ENCODE measurements around the gene DBET.
"Not testable (repeated sequence)": the region's sequence is repeated elsewhere in the genome, so short reads cannot be mapped to it uniquely, and the experiment has no call there.

Gene DBET

GRCh38 chr4:190018201-190018920 lies 45.9 kb upstream of the DBET start:
- Histone ChIP-seq H3K27me3 (replicated peaks) (peaks cover 48% of the 10 kb centered on the region), H3K36me3 (replicated peaks) (no peaks in the 10 kb centered on the region), H3K27ac (no peak overlapping the region), H3K4me3 (ENCODE audit: low read depth, low read length) (no peak overlapping the region)
- TF ChIP-seq, protein P1, sequence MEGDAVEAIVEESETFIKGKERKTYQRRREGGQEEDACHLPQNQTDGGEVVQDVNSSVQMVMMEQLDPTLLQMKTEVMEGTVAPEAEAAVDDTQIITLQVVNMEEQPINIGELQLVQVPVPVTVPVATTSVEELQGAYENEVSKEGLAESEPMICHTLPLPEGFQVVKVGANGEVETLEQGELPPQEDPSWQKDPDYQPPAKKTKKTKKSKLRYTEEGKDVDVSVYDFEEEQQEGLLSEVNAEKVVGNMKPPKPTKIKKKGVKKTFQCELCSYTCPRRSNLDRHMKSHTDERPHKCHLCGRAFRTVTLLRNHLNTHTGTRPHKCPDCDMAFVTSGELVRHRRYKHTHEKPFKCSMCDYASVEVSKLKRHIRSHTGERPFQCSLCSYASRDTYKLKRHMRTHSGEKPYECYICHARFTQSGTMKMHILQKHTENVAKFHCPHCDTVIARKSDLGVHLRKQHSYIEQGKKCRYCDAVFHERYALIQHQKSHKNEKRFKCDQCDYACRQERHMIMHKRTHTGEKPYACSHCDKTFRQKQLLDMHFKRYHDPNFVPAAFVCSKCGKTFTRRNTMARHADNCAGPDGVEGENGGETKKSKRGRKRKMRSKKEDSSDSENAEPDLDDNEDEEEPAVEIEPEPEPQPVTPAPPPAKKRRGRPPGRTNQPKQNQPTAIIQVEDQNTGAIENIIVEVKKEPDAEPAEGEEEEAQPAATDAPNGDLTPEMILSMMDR (IDR thresholded peaks at IDR 0.05; ENCODE audit: low read depth, low read length, missing control alignments) = no peak
- in situ Hi-C loops (cut with HindIII; ENCODE audit: low pct_ligation_motif_present, low sequenced_read_pairs) = no loop called here
- DNase-seq = no peak

DNA sequence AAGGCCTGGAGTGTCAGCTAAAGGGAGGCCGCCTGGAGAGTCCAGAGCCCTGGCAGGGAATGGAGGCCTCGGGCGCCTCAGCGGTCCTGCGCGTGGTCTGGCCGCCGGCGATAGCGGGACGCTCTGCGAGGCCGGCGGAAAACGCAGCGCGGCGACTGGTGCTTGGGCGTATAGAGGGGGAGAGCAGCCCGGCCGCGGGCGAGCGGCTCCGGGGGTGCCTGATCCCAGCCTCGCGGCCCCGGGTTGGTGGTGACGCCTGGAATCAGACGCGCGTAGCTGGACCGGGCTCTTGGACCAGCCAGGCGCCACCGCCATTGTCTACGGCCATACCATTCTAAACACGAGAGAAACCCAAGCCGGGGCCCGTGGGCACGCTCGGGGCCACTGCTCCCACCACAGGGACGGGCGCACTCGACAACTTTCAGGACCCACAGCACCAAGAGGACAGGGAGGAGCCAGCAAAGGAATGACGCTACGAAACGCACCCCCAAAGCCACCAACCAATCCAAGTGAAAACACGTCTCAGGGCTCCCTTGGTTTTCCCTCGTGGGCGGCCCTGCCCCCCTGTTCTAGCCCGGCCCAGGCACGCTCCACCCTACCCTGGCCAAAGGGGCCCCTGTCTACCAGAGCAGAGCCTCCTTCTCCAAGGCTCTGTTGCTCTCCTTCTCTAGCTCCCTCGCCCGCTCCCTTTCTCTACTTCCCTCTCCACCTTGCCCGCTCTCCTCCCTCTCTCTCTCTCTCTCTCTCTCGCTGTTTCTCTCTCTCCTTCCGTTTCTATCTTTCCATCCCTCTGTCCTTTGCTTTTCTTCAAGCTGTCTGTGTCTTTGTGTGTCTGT lies 45.1 kb upstream of the DBET start:
- H3K27me3 ChIP-seq (replicated peaks) = peaks cover 48% of the 10 kb centered on the region
- TF ChIP-seq, protein P1 (IDR thresholded peaks at IDR 0.05; ENCODE audit: low read depth, low read length, missing control alignments) = no peak
- DNase-seq = no peak

DNA sequence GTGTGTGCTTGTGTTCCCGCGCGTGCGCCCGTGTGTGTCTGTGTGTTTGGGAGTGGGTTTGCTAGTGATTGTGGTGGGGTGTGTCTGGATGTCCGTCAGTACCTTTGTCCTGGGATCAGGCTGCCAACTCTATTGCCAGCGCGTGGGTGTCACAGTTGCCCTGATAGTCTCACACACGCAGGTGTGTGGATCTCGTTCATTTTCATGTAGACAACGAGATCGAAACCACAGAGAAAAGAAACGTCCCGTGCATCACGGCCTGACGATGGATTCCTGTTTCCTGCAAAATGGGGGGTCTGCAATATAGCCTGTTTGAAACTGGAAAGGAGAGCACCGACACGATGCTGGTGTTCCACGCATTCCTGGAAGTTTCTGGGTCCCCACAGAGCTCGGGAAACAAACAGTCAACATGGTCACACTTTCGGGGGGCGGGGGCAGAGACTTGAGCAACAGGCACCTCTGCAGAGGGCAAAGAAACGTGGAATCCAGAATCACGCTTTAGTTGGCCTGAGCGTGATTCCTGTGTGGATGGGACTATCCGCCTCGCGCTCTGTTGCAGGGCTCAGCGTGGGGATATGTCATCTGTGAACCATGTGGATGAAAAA lies 44.3 kb upstream of the DBET start:
- peaks cover 44% of the 10 kb centered on the region for H3K27me3 ChIP-seq (replicated peaks)
- in situ Hi-C loops (cut with HindIII; ENCODE audit: low pct_ligation_motif_present, low sequenced_read_pairs); DNase-seq: not testable (repeated sequence)

More for the DNA sequence above, 45.1 kb upstream of the DBET start:
- Histone ChIP-seq H3K36me3 (replicated peaks) (no peaks in the 10 kb centered on the region), H3K4me3 (ENCODE audit: low read depth, low read length) (no peak overlapping the region), H3K27ac (no peak overlapping the region)
- in situ Hi-C loops (cut with HindIII; ENCODE audit: low pct_ligation_motif_present, low sequenced_read_pairs) = no loop called here

DNA sequence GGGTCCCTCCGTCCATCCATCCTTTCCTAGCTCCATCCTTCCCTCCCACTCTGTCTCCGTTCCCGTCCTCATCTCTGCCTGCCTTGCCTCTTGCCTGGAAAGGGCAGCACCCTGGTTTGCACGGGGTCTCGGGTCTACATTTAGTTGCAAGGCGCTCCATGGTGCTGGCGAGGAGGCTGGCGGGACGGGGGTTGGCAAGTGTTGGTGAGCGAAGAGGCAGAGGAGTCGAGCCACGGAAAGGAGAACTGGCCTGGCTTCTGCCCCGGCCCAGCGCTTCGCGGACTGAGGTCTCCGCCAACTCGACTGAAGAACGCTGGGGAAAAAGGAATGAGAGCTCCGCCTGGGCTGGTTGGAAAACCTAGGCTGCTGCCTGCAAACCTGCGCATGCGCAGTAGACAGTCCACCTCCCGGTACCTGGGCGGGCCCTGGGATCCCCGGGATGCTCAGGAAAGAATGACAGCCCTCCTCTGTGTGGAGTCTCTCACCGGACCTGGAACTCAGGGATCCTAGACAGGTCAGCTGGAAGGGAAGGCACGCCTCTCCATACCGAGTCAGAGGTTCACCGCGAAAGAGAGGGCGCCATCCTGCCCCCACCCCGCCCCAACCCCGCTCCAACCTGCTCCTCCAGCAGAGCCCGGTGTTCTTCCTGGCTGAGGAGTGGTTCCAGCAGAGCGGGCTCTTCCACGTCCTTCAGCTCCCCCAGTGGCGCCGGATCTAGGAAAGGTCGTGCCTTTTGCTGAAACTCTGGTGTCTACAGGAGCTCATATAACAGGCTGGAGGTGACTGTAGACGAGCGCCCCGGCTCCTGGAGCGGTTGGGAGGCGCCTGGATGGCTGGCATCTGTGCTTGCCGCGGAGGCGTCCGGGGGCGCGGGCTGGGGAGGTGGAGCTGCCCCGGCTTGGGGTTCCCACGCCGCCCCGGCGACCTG lies 43.2 kb upstream of the DBET start:
- DNase-seq = no peak
- Histone ChIP-seq H3K27me3 (replicated peaks) (peaks cover 35% of the 10 kb centered on the region), H3K4me3 (ENCODE audit: low read depth, low read length) (no peak overlapping the region), H3K36me3 (replicated peaks) (no peaks in the 10 kb centered on the region), H3K27ac (no peak overlapping the region)
- TF ChIP-seq, protein P1 (IDR thresholded peaks at IDR 0.05; ENCODE audit: low read depth, low read length, missing control alignments) = no peak
- in situ Hi-C loops (cut with HindIII; ENCODE audit: low pct_ligation_motif_present, low sequenced_read_pairs) = no loop called here

More for the DNA sequence above, 44.3 kb upstream of the DBET start:
- not testable (repeated sequence) for H3K27ac ChIP-seq; H3K36me3 ChIP-seq (replicated peaks); H3K4me3 ChIP-seq (ENCODE audit: low read depth, low read length)

DNA sequence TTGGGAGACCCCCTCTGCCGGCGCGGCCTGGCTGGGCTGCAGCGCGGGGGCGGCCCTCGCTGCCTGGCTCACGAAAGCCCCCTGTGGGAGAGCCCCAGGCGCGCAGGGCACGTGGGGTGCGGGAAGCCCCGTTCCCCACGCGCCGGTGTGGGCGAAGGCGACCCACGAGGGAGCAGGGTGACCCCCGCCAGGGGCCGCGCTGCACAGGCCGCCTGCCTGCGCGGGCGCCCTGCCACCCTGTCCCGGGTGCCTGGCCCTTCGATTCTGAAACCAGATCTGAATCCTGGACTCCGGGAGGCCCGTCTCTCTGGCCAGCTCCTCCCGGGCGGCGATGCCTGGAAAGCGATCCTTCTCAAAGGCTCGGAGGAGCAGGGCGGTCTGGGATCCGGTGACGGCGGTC lies 42.3 kb upstream of the DBET start:
- in situ Hi-C loops (cut with HindIII; ENCODE audit: low pct_ligation_motif_present, low sequenced_read_pairs) = not testable (repeated sequence)

GRCh38 chr4:190022614-190023281 lies 41.6 kb upstream of the DBET start:
- H3K36me3 ChIP-seq (replicated peaks); DNase-seq; H3K27ac ChIP-seq; H3K4me3 ChIP-seq (ENCODE audit: low read depth, low read length); in situ Hi-C loops (cut with HindIII; ENCODE audit: low pct_ligation_motif_present, low sequenced_read_pairs): not testable (repeated sequence)
- H3K27me3 ChIP-seq (replicated peaks) = peaks cover 21% of the 10 kb centered on the region

More for the DNA sequence above, 42.3 kb upstream of the DBET start:
- not testable (repeated sequence) for H3K36me3 ChIP-seq (replicated peaks); DNase-seq; H3K27ac ChIP-seq; H3K4me3 ChIP-seq (ENCODE audit: low read depth, low read length)
- H3K27me3 ChIP-seq (replicated peaks) = peaks cover 29% of the 10 kb centered on the region

DNA sequence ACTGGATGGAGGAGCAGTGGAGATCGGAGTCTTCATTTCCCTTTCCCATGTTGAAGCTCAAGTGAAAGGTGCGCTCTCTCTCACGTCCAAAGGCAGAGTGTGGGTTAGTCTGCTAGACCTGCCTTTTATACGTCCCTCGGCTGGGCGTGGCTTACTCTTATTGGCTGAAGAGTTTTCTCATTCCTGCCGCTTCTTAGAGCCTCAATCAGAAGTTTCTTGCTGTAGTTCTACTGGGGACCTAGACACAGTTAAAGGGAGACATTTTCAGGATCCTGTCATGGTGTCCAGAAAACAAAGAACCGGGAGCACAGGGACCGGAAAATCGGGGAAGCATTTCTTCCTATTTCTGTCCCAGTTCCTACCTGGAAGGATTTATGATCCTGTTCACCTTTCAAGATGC lies 37.1 kb upstream of the DBET start, which contains the start of gene FRG2:
Gene FRG2 (minus strand): TSS at position 101 of the 400 bp plus-strand sequence. CDS start 52 bp downstream, at position 49.
- H3K36me3 ChIP-seq (replicated peaks); H3K4me3 ChIP-seq (ENCODE audit: low read depth, low read length); in situ Hi-C loops (cut with HindIII; ENCODE audit: low pct_ligation_motif_present, low sequenced_read_pairs); H3K27ac ChIP-seq; DNase-seq; H3K27me3 ChIP-seq (replicated peaks): not testable (repeated sequence)

DNA sequence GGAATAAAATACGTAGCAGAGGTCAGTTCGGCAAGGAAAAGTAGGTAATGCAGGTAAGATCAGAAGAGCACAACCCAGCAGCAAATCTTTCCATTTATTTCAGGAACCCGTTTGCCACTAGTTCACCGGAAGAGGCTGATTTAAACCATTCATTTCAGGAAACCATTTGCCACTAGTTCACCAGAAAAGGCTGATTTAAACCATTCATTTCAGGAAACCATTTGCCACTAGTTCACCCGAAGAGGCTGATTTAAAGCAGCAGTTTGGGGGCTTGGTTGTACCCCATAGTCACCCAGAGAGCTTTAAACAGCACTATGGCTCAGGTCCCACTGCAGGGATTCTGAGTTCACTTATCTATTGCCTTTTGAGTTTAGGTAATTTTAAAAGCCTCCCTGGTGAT lies 33.0 kb upstream of the DBET start:
- H3K4me3 ChIP-seq (ENCODE audit: low read depth, low read length); H3K27me3 ChIP-seq (replicated peaks); H3K36me3 ChIP-seq (replicated peaks); DNase-seq; in situ Hi-C loops (cut with HindIII; ENCODE audit: low pct_ligation_motif_present, low sequenced_read_pairs); H3K27ac ChIP-seq: not testable (repeated sequence)

DNA sequence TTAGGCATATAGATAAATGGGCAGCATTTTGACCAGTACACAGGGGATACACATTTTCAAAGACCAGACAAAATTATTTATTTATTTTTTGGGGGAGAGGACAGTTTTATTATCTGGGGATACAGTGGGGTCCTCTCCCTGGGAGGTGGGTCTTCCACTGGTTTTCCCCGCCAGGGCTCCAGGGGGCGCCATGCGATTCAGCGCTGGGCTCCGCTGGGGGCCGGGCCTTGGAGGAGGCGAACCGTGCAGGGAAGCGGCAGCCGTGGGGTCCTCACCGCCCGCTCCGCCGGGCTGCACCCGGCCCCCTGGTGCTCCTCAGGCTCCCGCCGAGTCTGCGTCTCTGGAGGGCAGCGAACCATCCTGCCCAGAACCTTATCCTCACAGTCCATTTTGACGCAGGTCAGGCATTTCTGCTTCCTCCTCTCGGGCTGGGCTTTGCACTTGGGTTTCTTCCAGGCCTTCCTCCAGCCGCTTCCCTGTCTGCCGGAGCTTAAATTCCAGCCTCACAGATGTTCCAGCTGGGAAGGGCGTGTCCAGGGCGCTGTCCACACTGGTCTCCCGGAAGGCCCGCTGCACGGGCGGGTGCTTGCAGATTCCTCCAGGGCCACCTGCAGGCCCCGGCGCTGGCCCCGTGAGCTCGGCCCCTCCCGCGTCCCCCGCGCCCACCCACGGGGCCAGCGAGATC lies 26.5 kb upstream of the DBET start:
- DNase-seq; H3K36me3 ChIP-seq (replicated peaks); H3K4me3 ChIP-seq (ENCODE audit: low read depth, low read length); in situ Hi-C loops (cut with HindIII; ENCODE audit: low pct_ligation_motif_present, low sequenced_read_pairs); H3K27ac ChIP-seq; H3K27me3 ChIP-seq (replicated peaks): not testable (repeated sequence)
